A172 (cell line): ENCODE measurements around the gene LARP1. TPM values are rescaled to one million over a fixed set of nuclear protein-coding genes. Genes with fewer than 3 reads are reported as not detected.
A peak's percentile ranks its signal among the peaks of the same experiment; 100 is the strongest.

ENCODE experiments used
- DNase-seq: peaks from one replicate; pipeline ENCODE4 v3.0.0-alpha.2; 2015; ENCODE audit warnings: low spot score
- total RNA-seq: library from RNA; depleted of rRNA; stranded (reverse); fragments of >200 nt; shearing (Covaris generic); gene quantifications from 2 replicates; pipeline ENCODE4 v1.2.3, GENCODE V29; 2014

The LARP1 gene
- total RNA-seq, 1 experiment from 2014 or later, result 78.4 TPM

DNA sequence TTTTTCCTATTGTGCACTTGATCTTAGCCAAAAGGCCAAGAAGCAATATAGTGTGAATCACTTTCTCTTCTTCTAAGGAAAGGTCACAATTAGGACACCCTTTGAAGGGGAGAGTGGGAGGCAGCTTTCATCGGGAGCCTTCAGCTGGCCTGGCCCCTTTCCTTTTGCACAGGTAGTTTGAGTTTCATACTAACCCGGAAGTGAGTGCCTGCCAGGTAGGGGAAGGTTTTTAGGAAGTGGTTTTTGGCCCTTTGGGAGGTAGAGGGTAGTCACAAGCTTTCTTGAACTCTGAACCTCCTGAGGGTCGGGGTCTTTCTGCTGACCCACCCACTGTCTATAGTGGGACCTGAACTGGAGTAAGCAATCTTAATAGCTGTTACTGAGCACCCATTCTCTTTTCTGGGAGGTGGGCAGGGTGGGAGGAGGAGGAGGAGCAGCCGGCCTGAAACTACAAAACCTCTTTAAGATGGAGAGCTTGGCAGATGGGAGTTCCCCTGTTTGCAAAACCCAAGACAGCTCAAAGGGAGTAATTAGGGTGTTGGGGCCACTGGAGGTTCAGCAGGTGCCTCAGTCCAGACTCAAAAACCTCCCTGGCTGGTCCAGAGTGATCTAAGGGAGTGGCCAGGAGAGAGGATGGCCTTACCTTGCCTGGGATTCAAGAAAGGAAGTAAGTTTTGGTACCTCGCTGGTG is 6.0 kb downstream of the LARP1 start:
- no peak for DNase-seq

DNA sequence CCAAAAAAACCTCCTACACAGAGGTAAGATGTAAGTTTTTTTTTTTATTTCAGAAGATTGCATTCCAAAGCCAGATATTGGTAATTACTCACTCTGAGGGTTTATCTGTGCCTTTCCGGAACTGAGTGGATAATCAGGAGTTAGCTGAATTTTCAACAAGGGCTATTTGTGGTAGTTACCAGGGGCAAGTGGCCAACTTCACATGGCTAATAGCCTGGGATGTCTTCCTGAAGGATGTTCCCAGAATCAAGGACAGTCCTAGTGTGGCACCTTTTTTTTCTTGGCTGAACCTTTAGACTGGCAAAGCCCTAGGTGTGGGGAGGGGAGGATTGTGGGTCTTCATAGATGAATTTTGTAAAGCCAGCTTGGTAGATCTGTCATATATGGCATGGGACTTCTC is 7.1 kb downstream of the LARP1 start:
- DNase-seq, result no peak

DNA sequence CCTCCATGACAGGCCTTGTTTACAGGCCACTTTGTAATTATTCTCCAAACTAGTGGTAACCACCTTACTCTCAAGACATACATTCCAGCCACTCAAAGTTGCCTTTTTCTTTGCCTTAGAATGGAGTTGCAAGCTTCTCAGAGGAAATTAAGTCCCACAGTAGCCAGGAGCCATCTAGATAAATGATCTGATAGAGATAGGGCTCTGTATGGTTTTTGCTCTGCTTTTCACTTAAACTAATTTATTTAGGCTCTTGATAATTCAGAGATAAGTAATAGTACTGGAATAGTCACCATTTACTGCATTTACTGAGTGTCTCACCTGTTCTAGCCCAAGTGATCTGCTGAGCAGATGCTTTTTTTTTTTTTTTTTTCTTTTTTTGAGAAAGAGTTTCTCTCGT is 7.5 kb downstream of the LARP1 start:
- DNase-seq, result no peak

DNA sequence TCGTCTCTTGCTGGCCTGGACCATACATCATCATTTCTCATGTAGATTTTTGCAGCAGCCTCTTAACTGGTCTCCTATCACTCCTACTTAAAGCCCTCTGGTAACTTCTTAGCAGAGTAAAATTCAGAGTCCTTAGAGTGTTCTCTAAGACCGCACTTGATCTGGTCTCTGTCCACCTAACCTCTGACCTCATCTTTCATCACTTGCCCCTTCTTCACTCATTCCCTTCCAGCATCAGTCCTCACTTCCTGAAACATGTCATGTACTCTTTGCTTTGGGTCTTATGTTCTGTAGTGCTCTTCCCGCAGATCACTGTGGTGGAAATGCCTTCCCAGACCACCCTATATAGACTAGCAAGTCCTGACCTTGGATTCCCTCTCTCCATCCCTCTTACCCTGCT is 9.8 kb downstream of the LARP1 start:
- no peak for DNase-seq

DNA sequence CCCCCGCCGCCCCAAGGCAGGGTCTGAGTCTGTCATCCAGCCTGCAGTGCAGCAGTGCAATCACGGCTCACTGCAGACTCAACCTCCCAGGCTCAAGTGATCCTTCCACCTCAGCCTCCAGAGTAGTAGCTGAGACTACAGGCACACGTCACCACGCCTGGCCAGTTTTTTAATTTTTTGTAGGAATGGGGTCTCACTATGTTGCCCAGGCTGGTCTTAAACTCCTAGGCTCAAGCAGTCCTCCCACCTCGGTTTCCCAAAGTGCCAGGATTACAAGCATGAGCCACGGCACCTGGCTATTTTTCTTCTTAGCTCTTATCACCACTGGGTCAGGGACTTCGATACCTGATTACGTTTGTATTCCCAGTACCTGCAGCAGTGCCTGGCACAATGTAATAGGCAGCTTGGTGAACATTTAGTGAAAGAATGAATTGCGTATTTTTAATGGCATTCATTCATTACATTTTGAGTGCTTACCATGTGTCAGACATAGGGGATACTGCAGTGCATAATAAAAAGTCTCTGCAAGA is 10.3 kb downstream of the LARP1 start:
- no peak for DNase-seq

DNA sequence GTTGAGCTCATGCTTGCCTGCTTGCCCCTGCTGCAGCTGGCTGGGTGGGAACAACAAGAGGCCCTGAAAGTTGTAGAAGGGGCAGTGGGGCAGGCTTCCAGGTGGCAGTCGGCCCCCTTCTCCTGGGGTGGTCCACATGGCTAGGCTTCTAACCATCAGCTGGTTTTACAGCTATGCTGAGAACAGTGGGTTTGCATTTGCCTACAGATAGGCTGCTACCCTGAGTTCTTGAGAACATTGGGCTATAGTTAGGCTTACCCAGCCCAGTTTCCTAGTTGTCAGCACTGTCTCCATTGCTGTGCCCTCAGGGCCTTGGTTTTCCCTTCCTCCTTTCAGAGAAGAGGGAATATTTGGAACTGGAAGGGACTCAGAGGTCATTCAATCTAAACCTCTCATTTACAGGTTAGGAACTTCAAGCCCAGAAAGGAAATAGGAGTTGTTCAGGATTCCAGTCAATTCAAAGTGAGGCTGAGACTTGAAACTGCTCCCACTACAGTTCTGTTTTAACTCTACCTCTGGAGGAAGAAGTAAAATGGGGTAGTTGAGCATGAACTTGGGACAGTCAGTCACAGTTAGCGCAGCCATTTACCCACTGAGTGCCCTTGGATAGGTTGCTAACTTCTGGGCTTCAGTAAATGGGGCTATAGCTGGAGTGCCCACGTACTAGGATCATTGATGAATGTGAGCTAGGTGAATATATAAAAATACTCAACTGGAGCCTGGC is 11.5 kb downstream of the LARP1 start:
- no peak for DNase-seq

DNA sequence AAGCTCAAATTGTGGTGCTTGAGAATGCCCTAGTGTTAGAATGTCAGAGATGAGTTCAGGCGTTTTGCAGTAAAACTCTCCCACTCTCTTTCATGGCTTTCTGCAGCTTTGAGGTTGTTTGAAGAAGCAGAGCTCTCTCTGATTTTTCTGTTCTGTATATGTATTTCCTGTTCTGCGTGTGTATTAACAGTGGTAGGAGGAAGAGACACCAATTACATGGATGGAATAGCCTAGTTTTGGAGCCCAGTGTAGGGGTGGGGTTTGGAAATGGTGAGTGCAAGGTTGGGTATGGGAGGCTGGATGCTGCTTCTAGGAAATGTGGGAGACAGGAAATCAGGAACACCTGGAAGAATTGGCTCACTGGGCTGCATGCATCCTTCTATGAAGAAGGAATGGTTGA is 12.4 kb downstream of the LARP1 start:
- DNase-seq, result no peak

DNA sequence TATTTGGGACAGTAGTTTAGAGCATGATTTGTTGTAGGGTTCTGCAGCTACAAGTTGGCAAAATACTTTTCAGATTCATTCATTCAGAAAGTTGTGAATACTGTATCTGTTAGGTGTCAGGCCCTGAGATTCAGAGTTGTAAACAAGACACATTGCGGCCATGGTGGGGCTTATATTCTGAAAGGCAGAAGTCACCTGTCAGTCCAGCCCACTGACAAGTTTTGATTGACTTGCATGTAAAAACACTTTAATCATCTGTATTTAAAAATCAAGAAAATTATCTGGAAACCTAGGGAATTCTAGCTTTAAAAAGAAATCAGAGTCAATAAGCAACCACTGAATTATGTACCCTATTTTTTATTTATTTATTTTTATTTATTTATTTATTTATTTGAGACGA is 13.0 kb downstream of the LARP1 start:
- DNase-seq, result no peak

DNA sequence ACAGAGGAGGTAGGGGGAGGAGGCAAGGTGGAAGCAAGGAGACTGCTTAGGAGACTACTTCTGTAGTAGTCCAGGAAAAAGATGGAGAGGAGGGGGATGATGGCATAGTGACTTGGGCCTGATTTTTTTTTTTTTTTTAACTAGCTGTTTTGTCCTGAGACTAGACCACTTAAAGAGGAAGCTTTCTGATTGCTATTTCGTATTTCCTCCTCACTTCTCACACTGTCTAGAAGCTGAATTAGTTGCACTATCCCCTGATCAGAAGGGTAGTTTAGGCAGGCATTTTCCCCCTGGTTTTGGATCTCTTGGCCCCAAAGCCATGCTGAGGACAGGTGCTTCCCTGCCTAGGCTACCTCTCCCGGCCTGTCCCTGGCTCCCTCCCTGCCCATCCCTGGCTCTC is 14.9 kb downstream of the LARP1 start:
- DNase-seq, result no peak

DNA sequence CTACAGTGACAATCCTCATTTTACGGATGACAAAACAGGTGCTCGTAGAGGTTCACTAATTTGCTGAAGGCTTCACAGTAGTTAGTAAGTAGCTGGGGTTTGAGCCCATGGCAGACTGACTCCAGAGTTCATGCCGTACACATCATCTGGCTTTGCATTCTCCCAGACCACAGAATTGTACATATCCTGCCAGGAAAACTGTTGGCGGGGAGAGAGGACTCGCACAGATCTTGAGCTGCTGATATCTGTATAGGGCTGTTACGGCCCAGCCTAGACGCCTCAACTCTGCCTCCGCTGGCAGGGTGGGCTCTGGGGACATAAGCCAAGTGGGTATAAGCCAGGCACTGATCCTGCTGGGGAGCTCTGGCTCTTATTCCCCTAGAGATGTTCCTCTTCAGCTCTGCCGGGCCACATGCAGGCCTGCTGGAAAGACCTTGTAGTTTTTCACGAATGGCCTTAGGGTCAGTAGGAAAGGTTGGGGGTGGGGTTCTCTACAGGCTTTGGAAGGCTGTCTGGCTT is 16.3 kb downstream of the LARP1 start:
- no peak for DNase-seq

DNA sequence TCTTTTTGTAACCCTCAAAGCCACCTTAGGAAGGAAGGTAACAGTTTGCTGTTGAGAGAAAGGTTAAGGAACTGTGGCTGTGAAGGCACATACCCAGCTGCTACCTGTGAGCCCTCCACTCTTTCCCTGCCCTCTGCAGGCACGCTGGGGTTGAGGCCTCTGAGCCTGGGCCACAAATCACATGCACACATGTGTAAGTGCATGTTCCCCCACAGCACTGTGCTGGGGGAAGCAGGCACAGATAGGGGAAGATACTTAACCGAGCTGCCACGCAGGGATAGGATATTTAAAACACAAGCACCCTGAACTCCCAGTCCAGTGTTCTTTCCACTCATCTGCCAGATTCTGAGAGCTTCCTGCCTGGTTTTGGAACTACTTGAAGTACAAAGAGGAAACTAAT is 18.1 kb downstream of the LARP1 start:
- no peak for DNase-seq

DNA sequence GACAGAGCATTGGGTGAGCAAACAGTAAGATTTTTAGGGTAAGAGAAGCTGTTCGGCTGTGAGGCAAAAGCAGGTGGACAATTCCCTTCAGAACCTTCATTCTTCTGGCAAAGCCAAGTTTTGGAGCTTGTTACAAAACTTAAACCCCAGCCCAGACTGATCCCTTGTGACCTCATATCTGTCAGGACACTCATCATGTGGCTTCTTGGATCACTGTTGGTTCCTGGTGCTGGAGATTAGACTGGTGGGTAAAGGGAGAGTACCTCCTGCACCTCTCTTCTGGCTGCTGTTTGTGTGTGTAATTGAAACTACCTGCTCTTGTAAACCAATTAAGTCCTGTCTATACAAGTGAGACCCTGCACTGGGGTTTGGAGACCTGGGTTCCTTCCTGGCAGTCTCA is 21.0 kb downstream of the LARP1 start:
- no peak for DNase-seq

DNA sequence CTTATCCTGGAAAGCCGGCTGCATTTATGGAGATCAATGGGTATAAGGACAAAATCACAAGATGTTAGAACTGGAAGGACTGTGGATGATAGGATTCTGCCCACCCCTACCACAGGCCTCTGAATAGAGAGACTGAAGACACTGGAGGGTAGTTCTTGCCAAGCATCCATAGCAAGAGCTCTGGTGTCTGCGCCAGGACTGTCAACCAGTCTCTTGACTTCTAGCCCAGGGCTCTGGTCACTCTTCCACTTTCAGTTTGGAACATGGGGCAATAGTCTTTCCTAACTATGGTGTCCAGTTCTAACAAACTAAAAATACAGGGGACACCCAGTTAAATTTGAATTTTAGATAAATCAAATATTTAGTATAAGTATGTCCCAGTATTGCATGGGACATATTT is 23.4 kb downstream of the LARP1 start:
- no peak for DNase-seq

DNA sequence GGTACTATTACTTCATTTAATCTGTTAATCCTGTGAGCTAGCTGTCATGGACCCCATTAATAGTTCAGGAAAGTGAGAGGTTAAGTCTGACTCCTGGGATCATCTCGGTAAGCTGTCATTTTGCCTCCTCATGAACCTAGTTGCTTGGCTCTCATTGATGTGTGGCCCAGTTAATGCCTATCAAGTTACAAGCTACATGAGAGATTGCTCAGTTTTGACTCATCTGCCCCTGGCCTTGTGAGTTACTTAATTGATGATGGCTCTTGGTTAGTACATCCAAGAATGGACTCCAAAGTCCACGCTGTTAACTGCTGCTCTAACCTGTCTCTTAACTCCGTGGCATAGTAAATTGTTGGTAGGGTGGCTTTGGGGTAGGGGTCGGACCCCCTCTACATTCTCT is 23.9 kb downstream of the LARP1 start:
- DNase-seq, result peak; percentile 73

DNA sequence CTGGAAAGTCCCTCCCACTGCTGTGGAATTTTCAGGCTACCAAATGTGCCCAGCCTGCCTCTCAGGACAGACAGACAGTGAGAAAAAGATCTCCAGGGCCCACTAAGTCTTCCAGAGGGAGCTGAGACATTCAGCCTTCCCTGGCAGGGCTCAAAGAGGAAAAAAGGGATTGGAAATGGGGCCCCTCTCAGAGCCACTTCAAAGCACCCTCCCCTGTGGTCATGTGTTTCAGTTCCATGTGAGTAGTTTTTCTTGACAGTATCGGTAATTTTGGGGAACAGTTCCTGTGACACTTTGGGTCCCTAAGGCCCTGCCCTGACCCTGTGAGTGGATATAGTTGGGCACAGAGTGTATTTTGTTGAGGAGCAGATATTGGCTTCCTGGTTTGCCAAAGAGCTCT is 25.0 kb downstream of the LARP1 start:
- no peak for DNase-seq

DNA sequence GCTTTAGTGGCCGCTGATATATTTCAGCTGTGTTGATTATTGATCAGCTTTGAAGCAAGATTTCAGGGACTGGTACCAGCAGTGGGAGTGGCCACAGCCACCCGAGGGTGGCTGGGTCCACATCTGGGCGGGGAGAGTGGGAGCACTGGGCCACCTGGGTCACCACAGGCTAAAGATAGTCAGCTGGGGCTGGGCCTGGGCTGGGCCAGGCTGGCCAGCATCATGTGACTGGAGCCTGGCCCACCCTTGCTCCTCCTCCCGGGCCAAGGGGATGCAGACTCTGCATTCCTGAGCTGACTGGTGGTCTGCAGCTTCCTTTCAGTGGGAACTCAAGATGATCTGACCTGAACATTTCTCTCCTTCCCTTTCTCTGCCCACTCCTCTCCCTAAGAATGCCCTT is 27.1 kb downstream of the LARP1 start:
- DNase-seq, result no peak

DNA sequence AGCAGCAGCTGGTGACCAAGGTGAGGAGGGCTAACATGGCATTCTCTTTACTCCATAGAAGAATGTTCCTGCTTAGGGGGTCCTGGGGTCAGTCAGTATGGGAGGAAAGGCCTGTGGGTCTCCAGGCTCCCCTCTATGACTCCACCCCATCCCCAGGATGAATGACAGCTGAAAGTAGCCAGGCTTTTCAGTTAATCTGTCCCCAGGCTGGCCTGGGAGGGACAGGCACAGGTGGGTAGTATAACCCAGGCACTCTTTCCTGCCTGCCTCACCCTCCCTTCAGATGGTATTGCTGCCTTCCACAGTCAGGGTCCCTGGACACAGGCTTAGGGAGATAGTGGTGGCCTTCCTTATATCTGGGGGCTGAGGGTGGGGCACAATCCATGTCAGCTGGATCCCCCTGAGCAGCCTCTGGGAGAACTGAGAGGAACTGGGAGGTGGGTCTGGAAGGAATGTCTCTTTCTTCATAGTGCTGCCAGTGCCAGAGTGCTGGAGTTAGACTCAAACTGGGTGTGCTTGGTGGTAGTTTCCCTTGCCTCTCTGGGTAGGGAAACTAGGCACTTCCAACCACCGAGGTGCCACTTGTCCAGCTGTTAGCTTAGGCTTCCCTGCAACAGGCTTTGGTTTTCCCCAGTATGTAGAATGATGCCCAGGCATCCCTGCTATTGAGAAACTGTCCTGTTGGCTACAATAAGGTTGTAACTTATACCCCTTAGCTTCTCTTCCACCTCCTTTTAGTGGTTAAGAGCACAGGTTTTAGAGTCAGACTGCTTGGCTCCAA is 27.8 kb downstream of the LARP1 start:
- no peak for DNase-seq

DNA sequence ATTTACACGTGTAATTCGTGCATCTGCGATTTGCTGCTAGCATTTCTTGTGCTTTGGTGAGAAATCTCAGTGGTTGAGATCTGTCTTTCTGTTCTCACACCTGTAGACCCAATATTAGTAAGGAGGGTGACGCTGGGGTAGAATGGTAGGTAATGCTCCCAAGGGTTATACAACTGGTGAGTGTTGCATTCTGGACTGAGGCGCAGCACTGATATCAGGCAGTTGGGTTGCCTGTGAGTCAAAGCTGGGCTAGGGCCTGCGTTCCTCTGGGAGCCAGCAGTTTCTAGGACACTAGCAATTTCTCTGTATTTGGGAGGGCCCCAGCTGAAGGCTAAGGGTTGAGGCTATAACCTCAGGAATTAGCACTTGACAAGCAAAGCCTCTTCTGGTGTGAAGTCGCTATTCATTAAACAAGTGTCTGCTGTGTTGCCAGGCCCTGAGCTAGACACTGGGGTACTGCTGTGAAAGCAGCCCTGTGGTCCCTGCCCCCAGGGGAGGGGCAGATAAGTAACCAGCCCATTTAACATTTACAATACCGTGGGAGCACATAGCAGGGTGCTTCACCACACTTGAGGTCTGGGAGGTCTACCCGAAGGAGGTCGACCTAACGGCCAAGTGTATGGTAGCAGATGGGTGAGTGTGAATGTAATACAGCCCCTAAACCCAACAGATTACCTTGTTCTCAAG is 28.7 kb downstream of the LARP1 start:
- DNase-seq, result no peak

DNA sequence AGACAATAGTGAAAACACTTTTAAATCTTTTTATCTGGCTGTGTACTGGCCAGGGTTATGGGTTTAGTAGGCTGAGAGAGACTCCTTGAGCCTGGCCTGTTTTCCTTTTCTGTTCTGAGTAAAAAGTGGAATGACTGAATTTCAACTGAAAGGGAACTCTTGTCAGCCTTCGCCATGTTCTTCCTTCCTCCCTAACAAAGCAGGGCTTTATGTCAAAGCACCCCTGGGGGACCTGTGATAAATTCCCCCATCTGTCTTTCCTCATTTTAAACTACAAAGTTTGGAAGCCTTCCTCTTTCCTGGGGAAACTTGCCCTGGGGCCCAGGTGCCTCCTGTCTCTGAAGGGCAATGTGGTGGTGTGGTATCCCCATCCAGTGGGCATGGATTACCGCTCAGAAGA is 29.7 kb downstream of the LARP1 start:
- no peak for DNase-seq

DNA sequence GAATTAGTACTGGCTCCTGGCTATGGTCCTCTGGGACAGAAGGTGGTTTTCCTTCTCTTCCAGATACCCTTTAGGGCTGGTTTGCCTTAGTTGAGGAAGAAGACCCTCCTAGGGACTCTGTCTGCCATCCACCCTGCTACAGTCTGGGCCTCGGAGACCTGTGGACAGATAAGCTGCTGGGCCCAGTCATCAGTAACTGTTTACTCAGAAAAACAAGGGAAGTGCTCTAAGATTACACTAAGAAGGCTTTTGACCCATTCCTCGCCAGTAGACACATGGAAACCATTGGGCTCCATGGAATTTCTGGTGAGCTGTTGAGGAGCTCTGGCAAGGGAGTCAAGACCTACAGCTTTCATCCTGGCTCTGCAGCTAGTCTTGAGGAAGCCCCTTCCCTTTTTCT is 31.2 kb downstream of the LARP1 start:
- no peak for DNase-seq

DNA sequence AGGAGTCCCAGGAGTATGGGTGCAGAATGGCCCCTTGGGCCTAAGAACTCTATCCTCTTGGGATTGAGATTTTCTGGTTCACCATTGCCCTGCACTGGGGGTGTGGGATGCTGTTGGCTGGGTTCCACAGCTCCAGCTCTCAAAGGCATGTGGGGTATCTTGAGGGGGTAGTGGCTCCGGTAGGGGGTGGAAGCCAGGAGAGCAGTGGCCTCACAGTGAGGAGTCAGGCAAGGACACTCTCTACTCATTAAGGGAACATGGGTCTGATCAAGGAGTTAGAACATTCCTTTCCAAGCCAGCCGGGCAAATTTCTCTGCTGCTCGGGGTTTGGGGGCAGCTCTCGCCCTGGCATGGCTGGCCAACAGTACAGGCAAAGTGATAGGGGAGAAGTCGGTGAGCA is 33.0 kb downstream of the LARP1 start:
- no peak for DNase-seq

DNA sequence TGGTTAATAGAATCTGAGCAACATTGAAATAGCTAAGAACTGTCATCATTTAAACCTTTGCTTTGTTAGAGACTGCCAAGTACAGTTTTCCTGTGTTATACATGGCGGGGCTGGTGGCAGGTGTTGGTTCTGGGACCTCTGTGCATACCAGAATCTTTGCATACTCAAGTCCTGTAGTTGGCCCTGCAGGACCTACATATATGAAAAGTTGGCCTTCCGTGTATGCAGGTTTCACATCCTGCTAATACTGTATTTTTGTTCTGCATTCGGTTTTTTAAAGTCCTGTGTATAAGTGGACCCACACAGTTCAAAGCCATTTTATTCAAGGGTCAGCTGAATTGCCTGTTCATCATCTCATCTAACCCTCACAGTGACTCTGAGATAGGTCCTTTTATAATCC is 36.4 kb downstream of the LARP1 start:
- DNase-seq, result no peak
